Pons (tissue), 1 donor: Measurements from ENCODE around the gene NTMT1.

ENCODE experiments used
- DNase-seq: peaks from one replicate; pipeline ENCODE4 v3.0.0-alpha.2; 2016; ENCODE audit warnings: low spot score

Gene NTMT1

DNA sequence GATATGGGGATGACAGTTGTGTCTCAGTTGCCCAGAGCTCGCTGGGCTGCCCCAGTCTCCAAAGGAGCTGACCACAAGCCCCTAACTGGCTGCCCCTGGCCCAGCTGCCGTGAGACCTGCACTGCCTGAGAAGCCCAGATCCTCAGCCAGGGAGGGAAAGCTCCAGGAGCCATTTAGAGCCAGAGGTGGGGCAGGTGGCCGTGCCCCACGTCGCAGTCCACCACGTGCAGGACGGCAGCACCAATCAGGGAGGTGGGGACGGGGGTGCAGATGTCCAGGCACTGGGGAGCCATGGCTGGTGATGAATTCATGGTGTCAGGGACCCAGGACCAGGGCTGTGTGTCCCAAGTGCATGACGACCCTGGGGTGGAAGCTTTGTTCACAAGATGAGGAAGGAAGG, 52.9 kb downstream of the NTMT1 start:
- DNase-seq = no peak

DNA sequence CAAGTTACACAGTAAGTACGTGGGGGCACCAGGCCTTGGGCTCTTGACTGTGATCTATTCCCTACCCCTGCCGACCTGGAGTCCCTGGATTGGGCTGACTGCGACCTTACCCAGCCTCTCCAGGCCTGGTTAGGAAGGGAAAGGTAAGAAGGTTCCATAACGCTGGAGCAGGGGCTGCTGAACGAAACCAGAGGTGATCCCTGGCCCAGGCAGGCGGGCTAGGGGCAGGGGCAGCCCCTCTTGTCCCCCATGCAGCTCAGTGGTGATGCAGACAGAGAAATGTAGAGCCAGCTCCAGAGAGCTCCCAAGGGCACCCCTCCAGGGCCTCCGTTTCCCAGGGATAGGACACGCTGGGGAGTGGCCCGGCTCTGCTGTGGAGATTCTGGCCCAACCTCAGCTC, 53.6 kb downstream of the NTMT1 start:
- DNase-seq = no peak

DNA sequence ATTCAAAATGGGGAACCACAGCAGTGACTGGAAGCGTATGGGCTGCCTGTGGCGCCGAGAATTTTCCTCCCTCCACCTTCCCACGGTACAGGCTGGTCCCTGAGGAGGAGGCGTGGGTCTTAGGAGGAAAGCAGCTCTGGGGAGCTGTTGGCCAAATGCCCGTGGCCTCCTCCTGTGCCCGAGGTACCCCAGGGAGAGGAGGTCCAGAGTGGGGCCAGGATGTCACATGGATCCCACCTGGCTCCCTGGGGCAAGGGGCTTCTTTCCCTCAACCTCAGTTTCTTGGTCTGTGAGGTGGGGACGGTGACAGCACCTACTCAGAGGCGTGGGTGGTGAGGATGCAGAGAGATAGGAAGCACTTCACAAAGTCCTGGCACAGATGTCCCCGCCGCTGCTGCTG, 56.0 kb downstream of the NTMT1 start:
- no peak for DNase-seq

DNA sequence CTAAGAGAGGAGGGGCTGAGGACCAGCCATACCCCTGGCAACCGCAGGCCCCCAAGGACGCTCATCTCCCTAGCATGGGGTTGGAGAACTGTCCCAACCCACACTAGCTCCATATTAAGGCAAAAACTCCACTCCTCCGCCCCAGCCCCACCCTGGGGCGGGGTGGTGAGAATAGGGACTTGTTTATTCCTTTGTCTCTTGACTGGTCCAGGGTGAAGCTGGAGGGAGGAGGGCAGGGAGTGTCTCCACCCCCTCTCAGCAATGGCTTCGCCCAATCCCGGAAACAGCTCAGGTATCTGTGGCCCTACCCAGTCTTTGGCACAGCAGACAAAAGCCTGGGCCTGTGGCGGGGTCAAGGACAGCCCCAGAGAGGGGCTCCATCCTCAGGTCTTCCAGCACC, 56.4 kb downstream of the NTMT1 start:
- DNase-seq = no peak

DNA sequence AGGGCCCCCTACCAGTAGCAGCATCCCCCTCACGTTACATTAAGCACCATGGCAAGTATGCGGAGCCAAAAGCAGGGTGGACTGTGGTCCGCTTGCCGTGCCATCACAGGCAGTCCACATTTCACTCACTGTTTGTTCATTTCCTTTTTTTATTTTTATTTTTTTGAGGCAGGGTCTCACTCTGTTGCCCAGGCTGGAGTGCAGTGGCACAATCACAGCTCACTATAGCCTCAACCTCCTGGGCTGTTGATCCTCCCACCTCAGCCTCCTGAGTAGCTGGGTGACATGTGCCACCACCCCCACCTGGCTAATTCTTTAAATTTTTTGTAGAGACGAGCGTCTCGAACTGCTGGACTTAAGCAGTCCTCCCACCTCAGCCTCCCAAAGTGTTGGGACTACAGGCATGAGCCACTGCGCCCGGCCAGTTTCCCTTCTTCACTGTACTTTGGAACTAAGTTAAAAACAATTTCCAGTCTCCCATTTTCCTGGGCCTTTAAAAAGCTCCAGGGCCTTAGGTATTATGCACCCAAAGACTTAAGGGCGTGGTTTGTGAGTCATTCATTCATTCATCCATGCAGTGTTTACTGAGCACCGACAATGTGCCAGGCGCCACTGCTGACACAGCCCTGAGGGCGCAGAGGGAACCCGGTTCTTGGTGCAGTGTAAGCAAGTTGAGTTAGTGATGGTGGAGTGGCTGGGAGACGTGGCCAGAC, 59.4 kb downstream of the NTMT1 start:
- no peak for DNase-seq
